ENCODE data around the gene ARL2.
"Not testable (repeated sequence)": the region's sequence is repeated elsewhere in the genome, so short reads cannot be mapped to it uniquely, and the experiment has no call there.

ARL2 gene

GRCh38 chr11:65013888-65014725, at the start of gene ARL2:
ARL2 (plus strand) TSS chr11:65014160; CDS start chr11:65014208, 48 bp downstream.
- peak; percentile 87 to 95 (median 90) for DNase-seq

- DNase-seq: no peak
Observed at GRCh38 chr11:64967375-64967774, 46.6 kb upstream of the ARL2 start.

- DNase-seq: no peak
Observed at GRCh38 chr11:64969209-64969608, 44.8 kb upstream of the ARL2 start.

- no peak for DNase-seq
Observed at GRCh38 chr11:64970731-64971151, 43.2 kb upstream of the ARL2 start.

- DNase-seq: no peak
Observed at GRCh38 chr11:64971421-64972233, 42.3 kb upstream of the ARL2 start, which contains the start of gene MAJIN. MAJIN (minus strand) TSS chr11:64972108; CDS start chr11:64959405, 12,703 bp downstream.

GRCh38 chr11:64974124-64974523, 39.8 kb upstream of the ARL2 start:
- no peak for DNase-seq

GRCh38 chr11:64976651-64977050, 37.3 kb upstream of the ARL2 start:
- DNase-seq: no peak

GRCh38 chr11:64983339-64983738, 30.6 kb upstream of the ARL2 start:
- DNase-seq: not testable (repeated sequence)

GRCh38 chr11:64987998-64988854, 25.7 kb upstream of the ARL2 start:
- DNase-seq: no peak

GRCh38 chr11:64989416-64989815, 24.5 kb upstream of the ARL2 start:
- DNase-seq: no peak

- DNase-seq: no peak
Observed at GRCh38 chr11:64990222-64990923, 23.6 kb upstream of the ARL2 start.

- no peak for DNase-seq
Observed at GRCh38 chr11:64994318-64994717, 19.6 kb upstream of the ARL2 start.

GRCh38 chr11:64996327-64996709, 17.6 kb upstream of the ARL2 start:
- no peak for DNase-seq

GRCh38 chr11:64996710-64997380, 17.1 kb upstream of the ARL2 start, which contains the start of gene BATF2:
BATF2 (minus strand) TSS chr11:64996971; CDS start chr11:64996914, 57 bp downstream.
- DNase-seq: peak; percentile 42 to 72 (median 56)

GRCh38 chr11:64998141-64998540, 15.8 kb upstream of the ARL2 start:
- DNase-seq: peak; percentile 6 to 45 (median 18)

- peak in 2 of 3 experiments; percentile 44 to 72 for DNase-seq
Observed at GRCh38 chr11:64998690-64999431, 15.1 kb upstream of the ARL2 start.

- no peak for DNase-seq
Observed at GRCh38 chr11:64999478-64999877, 14.5 kb upstream of the ARL2 start.

GRCh38 chr11:65002706-65003105, 11.3 kb upstream of the ARL2 start:
- no peak for DNase-seq

GRCh38 chr11:65003282-65003681, 10.7 kb upstream of the ARL2 start:
- DNase-seq: no peak

GRCh38 chr11:65003968-65004367, 10.0 kb upstream of the ARL2 start:
- DNase-seq: not testable (repeated sequence)

- no peak for DNase-seq
Observed at GRCh38 chr11:65008016-65008415, 5.9 kb upstream of the ARL2 start.

Data from NCI-H1417 (cell line).